Measurements from ENCODE around the gene RRBP1. TPM values are rescaled to one million over a fixed set of nuclear protein-coding genes. Genes with fewer than 3 reads are reported as not detected.

The RRBP1 gene
- total RNA-seq, 2 donors from 2014 or later, result 191 to 212 TPM

- Histone ChIP-seq H3K27ac (ENCODE audit: low read depth, low read length) (no peak overlapping the region), H3K4me3 (ENCODE audit: low read length) (no peak overlapping the region), H3K36me3 (ENCODE audit: control insufficient read depth, insufficient read depth, low read length) (no peaks in the 10 kb centered on the region), H3K27me3 (ENCODE audit: control insufficient read depth, insufficient read depth, low read length, poor library complexity, severe bottlenecking) (no peaks in the 10 kb centered on the region), H3K4me1 (ENCODE audit: control insufficient read depth, insufficient read depth, low read length) (no peaks in the 10 kb centered on the region), H3K9ac (ENCODE audit: extremely low read depth, low read length, poor library complexity, severe bottlenecking) (no peak overlapping the region), H3K9me3 (ENCODE audit: control insufficient read depth, low read length) (no peaks in the 10 kb centered on the region)
- no peak for TF ChIP-seq CTCF (conservative IDR thresholded peaks at IDR 0.05)
- no peaks in the 10 kb centered on the region for H3K27me3 Mint-ChIP-seq (ENCODE audit: insufficient read depth)
- WGBS, 2 experiments (ENCODE audit: insufficient coverage in 1 of 2, insufficient read length in 1 of 2), result 85 to 86% methylated on average over 2 to 3 of the region's 3 CpGs
- no peaks in the 10 kb centered on the region for H3K9me3 Mint-ChIP-seq
- no peaks in the 10 kb centered on the region for H3K36me3 Mint-ChIP-seq (ENCODE audit: low read depth)
- H3K4me1 Mint-ChIP-seq, result peaks cover 13% of the 10 kb centered on the region
- H3K4me3 Mint-ChIP-seq, result no peak overlapping the region
- H3K27ac Mint-ChIP-seq, result no peak overlapping the region
- no peak for DNase-seq
Observed at GRCh38 chr20:17566345-17566744, 115.7 kb downstream of the RRBP1 start.

- Histone ChIP-seq H3K9ac (ENCODE audit: extremely low read depth, low read length, poor library complexity, severe bottlenecking) (no peak overlapping the region), H3K9me3 (ENCODE audit: control insufficient read depth, low read length) (no peaks in the 10 kb centered on the region), H3K36me3 (ENCODE audit: control insufficient read depth, insufficient read depth, low read length) (no peaks in the 10 kb centered on the region), H3K4me3 (ENCODE audit: low read length) (no peak overlapping the region), H3K4me1 (ENCODE audit: control insufficient read depth, insufficient read depth, low read length) (no peaks in the 10 kb centered on the region), H3K27ac (ENCODE audit: low read depth, low read length) (no peak overlapping the region), H3K27me3 (ENCODE audit: control insufficient read depth, insufficient read depth, low read length, poor library complexity, severe bottlenecking) (no peaks in the 10 kb centered on the region)
- no peak for TF ChIP-seq CTCF (conservative IDR thresholded peaks at IDR 0.05)
- Mint-ChIP-seq H3K27ac (no peak overlapping the region), H3K4me3 (no peak overlapping the region), H3K4me1 (peaks cover 10% of the 10 kb centered on the region), H3K27me3 (ENCODE audit: insufficient read depth) (no peaks in the 10 kb centered on the region), H3K9me3 (no peaks in the 10 kb centered on the region), H3K36me3 (ENCODE audit: low read depth) (no peaks in the 10 kb centered on the region)
- DNase-seq, result no peak
- WGBS, 2 experiments (ENCODE audit: insufficient coverage in 1 of 2, insufficient read length in 1 of 2), result 81 to 85% methylated on average over 4 of the region's 4 CpGs
Observed at GRCh38 chr20:17565169-17565845, 116.7 kb downstream of the RRBP1 start.

Other genes with a start within 250 kb of the RRBP1 start
- 10 to 100 TPM in 1 of 2 donors, 1 to 10 TPM in 1; 9.4 to 12.0 TPM for gene BFSP1, start 150.9 kb downstream of the RRBP1 start, total RNA-seq
- 100 to 1,000 TPM; 196 to 204 TPM for gene DSTN, start 112.2 kb downstream of the RRBP1 start, total RNA-seq
- gene BANF2, start 17.7 kb upstream of the RRBP1 start, total RNA-seq, result not detected

Measured in endodermal cell (in vitro differentiated cells).